Stimulated activated CD4-positive, alpha-beta T cell treated with anti-CD3 and anti-CD28 coated beads, Interleukin-15, amount 100 ng/mL, for 24 hours (primary cell): Measurements from ENCODE around the gene PPP2R2C.

Source experiments
- DNase-seq: peaks from one replicate; pipeline ENCODE4 v3.0.0-alpha.2; 2020

The PPP2R2C gene

DNA sequence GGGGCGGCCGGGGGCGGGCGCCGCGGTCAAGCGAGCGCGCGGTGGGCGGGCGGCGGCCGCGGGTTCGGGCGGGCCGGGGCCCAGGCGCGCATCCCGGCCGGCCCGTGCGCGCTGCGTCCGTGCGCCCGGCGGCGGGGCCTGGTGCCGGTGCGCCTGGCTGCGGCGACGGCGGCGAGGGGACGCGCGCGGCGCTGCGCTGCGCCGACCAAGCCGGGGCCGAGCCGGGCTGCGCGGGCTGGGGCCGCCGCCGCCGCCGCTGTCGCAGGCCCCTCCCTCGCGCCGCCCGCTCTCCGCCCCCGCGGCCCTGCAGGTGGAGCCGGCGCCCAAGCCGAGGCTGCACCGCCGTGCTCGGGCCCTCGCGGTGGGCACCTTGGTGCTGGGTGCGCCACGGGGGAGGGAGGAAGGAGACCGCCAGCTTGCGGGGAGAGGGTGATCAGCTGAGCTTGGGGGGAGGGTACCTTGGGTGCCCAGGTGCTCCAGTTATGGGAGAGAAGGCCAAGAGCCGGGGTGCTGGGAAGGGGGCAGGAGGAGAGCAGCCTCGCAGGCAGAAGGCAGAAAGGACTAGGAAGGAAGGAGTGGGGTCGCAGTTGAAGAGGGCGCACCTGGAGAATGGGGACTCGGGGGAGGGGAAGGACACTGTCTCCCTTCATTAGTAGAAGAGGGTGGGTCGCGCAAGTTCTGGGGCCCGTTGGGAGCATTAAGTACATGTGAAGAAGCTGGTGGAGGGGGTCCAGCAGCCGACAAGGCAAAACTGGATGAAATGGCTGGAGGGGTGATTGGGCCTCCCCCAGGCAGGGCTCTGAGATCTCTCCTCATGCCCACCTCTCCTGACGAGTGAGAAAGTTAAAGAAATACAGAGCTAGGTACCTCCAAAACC is at the start of gene PPP2R2C:
Gene PPP2R2C, minus strand, starts transcription at position 228 of the 877 bp plus-strand sequence. CDS start 385 bp downstream, outside the sequence.
- peak; percentile 38 for DNase-seq

DNA sequence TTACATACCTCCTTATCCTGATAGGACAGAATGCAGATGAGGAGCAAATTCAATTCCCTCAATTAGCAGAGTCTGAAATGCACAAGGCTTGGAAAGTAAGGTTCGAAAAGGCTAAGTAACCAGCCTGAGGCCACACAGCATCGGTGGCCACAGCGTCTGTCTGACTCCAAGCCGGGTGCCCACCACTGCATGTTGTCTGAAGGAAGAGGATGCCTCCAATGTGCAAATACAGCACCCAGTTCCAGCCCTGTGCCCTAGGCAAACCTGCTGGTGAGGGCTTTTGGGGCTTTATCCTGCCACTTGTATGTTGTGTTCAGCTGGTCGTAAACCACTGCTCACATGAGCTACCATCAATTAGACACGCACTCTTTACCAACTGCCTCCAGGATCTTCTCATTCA is 48.6 kb upstream of the PPP2R2C start:
- no peak for DNase-seq

- no peak for DNase-seq
Observed at GRCh38 chr4:6520051-6520636, 47.7 kb upstream of the PPP2R2C start.

DNA sequence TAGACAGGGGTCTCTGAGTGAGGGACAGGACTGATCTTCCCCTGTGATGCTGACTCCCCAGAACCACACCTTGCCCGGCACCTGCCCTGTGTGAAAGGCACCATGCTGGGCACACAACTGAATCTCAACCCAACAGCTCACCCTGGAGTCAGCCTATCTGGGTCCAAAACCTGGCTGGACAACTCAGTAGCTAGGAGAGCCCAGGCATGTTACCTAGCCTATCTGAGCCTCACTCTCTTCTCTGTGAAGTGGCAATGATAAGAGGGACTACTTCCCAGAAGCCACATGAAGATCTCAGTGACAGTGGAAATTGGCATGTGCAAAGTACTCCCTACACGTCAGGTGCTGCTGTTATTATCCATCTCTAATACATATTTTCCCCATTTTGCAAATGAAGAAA is 44.8 kb upstream of the PPP2R2C start:
- DNase-seq = no peak

DNA sequence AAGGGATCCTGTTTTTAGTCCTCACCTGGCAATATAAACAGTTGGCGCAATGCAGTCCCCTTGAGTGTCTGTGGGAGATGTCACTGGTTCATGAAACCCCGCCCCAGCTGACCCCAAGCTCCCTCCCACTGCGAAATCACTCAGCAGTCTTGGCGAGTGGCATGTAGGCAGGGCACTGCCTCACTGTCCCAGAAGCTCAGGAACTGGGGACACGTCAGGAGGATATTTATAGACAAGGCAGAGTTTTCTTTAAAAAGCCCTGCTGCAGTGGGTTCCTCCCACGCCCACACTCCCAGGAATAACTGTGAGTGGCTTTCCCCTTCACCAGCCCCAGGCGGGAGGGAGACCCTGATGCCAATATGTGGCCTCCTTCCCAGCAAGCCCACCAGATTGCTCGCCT is 44.3 kb upstream of the PPP2R2C start:
- DNase-seq = no peak

DNA sequence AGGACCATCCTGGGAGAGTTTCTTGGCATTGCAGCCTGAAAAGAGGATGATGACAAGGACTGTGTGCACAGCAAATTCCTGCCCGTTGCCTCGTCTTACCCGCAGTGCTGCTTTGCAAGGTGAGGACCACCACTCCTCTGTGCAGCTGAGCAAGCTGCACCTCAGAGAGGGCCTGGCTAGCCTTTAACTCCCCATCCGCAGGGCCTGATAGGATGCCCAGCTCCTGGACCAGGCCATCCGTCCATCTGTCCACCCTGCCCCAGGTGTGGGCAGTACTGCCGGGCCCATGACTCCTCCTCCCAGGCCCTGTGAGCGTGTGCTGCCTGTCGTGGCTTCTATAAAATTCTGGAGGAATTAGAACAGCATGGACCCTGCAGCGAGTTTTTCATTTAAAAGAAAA is 43.9 kb upstream of the PPP2R2C start:
- no peak for DNase-seq

GRCh38 chr4:6513678-6514077 is 41.3 kb upstream of the PPP2R2C start:
- DNase-seq = no peak

DNA sequence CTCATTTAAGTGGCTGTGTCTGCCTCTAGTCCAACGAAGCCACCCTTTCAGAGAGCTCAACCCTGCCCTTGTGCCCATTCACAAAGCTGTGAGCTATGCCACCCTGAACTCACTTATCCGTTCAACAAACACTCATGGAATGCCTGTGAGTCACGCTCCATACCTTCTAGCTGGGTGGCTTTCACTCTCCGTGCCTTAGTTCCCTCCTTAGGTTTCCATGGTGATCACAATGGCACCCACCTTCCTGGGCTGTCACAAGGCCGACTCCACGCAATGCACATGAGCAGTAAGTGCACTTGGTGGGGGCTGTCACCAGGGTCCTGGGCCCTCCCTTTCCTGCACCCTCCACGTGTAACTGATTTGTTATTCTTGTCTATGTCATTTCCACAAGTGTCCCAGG is 37.2 kb upstream of the PPP2R2C start:
- DNase-seq = no peak

GRCh38 chr4:6507345-6507744 is 34.9 kb upstream of the PPP2R2C start:
- DNase-seq = no peak

DNA sequence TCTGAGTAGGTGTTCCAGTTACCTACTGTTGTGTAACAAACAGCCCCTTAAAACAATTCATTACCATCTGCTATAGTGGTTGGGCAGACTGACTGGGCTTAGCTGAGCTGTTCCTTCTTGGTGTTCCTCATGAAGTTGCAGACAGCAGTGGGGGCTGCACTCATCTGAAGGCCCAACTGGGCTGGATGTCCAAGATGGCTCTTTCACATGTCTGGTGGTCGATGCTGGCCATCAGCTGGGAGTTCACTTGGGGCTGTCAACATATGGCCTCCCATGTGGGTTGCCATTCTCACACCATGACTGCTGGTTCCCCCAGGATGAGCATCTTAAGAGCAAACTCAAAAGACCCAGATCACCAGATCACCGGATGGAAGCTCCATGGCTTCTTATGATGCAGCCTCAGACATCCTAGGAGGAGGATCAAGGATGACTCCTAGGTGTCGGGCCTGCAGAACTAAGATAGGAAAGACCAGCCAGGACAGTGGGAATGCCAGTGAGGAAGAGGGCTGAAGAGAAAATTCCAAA is 34.3 kb upstream of the PPP2R2C start:
- DNase-seq = no peak

GRCh38 chr4:6504900-6505496 is 32.6 kb upstream of the PPP2R2C start:
- no peak for DNase-seq

- no peak for DNase-seq
Observed at GRCh38 chr4:6502747-6503465, 30.5 kb upstream of the PPP2R2C start.

DNA sequence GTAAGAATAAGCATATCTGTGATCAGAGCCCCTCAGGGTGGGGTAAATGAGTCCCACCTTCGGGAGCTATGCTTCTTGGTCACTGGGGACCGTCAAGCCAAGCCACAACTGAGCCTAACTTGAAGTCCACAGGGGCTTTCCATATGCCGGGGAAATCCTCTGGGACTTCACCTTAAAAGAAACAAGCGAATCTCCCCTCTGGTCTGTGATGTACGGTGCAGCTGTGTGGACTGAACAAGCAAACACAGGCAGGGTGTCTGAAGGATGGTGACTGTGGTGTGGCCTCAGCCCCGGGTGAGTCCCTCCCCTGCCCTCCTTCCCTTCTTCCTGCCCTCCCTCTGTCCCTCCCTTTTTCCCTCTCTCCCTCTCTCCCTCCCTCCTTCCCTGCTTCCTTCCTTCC is 29.7 kb upstream of the PPP2R2C start:
- no peak for DNase-seq

GRCh38 chr4:6501171-6501570 is 28.8 kb upstream of the PPP2R2C start:
- DNase-seq = no peak

DNA sequence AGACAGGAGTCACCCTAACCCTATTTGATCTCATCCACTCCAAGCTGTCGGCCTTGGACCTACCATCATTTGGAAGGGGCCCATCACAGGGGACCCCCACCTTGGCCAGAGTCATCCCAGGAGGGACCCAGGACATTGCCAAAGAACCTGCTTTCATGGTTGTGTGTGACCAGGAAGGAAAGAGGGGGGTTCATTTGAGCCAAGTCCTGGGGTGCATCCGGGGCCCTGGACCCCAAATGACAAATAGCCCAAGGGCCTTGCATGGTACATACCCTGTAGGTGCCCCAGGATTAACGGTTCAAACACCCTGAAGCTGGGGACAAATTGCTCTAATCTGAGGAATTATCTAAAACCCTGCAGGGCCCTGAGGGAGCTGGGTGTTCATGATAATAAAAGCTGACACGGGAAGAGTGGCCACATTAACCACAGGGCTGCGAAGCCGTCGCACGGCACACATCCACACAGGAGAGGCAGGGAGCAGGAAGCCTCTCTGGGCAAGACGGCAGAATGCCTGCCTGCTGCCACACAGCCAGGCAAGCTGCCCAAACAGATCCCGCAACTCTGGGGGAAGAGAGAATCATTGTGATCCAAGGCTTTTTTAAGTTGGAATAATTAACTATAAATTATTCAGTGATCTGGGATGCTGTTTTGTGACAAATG is 28.2 kb upstream of the PPP2R2C start:
- no peak for DNase-seq

GRCh38 chr4:6499238-6499600 is 26.8 kb upstream of the PPP2R2C start:
- no peak for DNase-seq

DNA sequence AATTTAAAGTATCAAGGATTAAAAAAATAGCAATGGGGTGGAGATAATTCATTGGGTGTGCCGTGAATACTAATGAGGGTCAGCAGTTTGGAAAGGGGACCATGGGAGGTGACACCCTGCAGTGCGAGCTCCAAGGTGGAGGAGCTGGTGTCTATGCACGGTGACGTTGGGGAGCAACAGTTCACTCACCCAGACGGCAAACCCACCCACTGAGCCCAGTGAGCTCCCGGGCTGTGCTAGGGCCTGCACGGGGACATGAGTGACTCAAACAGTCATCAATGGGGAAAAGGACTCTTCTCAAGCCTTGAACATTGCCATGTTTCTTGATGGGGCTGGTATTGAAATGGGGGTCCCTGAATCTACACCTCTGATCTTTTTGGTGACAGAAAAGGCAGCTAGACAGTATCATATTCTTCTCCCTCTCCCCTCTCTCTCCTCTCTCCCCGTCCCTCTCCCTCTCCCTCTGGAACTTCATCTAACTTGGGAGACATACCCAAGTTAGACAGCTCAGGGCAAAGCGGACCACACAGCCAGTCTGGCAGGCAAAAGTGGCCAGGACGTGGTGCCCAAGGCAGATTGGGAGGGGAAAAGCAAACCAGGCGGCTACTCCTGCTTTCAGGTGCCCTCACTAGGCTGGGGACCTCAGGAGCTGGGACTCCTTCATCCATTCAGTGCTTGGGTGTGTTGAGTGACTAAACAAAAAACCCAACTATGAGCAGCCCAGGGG is 26.3 kb upstream of the PPP2R2C start:
- DNase-seq = no peak

GRCh38 chr4:6497796-6498195 is 25.4 kb upstream of the PPP2R2C start:
- DNase-seq = no peak

DNA sequence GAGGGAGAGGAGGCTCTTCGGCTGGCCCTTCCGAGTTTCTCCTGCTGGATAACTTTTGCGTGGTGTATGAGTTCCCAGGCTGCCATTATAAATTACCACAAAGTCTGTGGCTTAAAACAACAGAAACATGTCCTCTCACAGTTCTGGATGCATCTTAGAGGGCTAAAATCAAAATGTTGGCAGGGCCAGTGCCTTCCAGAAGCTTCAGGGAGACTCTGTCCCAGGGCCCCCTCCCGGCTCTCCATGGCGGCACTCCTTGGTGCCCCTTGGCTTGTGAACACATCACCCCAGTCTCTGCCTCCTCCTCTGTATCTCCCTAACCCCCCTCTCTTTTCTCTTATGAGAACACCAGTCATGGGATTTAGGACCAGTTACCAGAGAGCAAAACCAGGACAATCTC is 23.3 kb upstream of the PPP2R2C start:
- DNase-seq = no peak

- DNase-seq = no peak
Observed at GRCh38 chr4:6495296-6495590, 22.8 kb upstream of the PPP2R2C start.

- no peak for DNase-seq
Observed at GRCh38 chr4:6494431-6495295, 22.2 kb upstream of the PPP2R2C start.
